ENCODE measurements around the gene SLX1A.

- TF ChIP-seq CTCF (IDR thresholded peaks at IDR 0.05) = no peak
- no peak for TF ChIP-seq EP300 (IDR thresholded peaks at IDR 0.05)
- no peak for TF ChIP-seq POLR2A (IDR thresholded peaks at IDR 0.05; ENCODE audit: low read depth)
These were observed 13.7 kb upstream of the SLX1A start for GRCh38 chr16:30179931-30180330.
